ENCODE data around the gene APOL1.

The APOL1 gene

DNA sequence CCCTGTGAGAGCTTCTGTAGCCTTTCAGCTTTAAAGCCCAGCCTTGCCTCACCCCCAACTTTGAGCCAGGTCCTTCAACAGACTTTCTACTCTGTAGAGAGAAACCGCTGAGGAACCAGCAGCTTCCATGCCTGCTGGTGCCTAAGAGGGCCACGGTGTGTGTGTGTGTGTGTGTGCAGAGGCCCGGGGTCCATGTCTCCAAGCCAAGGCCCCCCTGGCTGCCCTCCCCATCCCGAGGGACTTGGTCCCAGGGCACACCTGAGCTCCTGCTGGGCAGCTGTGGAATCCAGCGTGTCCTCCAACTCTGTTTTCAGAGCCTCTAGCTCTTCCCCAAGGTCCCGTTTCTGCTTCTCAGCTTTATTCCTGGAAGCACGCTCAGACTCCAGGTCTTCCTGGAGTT is 42.3 kb downstream of the APOL1 start:
- no peak for DNase-seq

DNA sequence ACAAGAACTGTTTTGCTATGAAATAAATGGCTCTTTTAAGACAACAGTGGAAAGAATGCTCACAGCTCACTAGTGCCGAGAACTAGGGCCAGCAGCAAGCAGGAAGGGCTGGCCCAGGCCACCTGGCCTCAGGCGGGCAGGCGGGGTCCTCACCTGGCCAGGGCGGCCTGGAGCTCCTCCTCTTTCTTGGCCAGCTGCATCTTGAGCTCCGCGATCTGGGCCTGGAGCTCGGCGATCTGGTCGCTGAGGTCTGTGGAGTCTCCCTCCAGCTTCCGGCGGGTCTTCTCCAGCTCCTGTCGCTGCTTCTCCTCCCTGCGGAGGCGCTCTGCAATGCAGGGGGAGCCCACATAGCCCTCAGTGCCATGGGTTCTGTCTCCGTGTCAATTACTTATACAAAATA is 43.8 kb downstream of the APOL1 start:
- DNase-seq, result no peak

DNA sequence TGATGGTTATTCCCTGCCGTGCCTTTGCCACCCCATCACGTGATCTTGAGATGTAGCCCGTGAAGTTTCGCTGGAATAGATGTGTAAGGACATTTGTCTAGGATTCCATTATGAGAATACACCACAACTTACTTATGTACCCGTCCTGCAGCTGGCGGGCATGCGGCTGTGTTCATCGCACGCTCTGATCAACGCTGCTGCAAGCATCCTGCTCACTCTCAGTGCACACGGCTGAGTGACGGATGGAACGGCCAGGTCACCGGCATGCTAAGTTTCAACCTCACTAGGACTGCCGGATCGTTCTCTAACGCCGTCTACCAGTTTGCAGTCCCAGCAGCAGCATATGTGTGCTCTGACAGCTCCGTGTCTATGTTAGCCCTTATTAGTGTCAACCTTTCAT is 44.6 kb downstream of the APOL1 start:
- DNase-seq, result no peak

DNA sequence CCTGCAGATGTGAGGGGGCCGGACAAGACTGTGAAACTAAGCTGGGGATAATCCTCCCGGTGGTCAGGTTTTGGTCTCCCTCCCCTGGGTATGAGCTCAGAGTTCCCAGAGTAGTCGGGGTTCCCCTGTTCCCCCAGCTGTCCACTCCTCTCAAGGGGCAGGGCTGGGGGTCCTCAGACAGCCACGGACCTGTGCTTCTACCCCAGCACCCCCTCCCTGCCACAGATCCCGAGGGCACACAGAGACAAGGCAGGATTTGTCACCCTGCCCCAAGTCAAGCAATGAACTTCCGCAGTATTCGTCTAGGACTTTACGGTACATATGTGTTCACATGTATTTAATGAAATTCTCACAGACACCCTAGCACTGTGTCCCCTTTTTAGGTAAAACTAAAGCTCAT is 45.2 kb downstream of the APOL1 start:
- DNase-seq, result no peak

DNA sequence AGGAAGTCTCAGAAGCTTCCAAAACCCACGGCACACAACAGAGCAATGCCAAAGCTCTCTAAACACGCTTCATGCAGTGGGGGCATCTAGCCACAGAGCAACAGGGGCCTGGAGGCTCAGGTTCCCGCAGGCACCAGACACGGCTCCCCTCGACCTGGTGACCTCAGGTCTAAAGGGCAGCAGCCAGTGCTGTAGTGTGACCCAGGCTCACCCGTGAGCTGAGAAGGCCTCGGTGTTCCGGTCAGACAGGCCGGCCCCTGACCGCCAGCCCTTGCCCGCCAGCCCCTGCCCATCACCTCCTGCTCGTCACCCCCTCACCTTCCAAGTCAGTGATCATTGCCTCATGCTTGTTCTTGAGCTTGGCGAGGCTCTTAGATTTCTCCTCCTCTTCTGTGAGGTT is 45.7 kb downstream of the APOL1 start:
- DNase-seq, result no peak

DNA sequence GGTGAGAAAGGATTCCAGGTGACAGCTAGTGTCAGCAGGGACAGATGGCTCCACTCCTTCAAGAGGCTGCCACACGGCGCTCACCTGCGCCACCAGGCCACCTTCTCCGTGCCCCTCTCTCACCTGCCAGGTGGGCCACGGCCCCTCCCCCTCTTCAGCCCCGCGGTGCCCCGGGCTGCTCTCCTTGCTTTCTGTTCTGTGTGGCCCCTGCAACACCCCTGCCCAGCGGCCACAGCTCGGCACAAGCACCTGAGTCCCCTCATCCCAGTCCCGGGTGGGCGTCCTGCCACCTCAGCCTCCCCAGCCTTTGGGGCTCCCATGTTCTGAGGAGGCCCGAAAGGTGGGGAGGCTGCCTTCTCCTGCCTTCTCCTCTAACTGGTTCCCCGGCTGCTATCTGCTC is 46.4 kb downstream of the APOL1 start:
- no peak for DNase-seq

DNA sequence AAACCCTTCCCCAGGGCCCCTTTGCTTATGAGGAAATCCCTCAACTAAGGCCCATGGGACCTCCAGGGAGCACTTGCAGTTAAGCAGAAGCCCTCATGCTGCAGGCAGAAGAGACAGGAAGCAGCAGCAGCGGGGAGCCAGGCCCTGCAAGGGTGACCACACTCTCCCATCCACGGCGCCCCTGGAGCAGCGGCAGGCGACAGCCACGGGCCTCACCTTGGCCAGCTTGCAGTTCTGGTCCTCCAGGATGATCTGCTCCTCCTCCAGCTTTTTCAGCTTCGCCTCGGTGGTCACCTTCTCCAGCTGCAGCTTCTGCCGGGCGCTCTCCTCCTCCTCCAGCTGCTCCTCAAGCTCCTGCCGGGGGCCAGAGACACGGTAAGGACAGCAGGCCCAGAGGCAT is 47.0 kb downstream of the APOL1 start:
- no peak for DNase-seq

DNA sequence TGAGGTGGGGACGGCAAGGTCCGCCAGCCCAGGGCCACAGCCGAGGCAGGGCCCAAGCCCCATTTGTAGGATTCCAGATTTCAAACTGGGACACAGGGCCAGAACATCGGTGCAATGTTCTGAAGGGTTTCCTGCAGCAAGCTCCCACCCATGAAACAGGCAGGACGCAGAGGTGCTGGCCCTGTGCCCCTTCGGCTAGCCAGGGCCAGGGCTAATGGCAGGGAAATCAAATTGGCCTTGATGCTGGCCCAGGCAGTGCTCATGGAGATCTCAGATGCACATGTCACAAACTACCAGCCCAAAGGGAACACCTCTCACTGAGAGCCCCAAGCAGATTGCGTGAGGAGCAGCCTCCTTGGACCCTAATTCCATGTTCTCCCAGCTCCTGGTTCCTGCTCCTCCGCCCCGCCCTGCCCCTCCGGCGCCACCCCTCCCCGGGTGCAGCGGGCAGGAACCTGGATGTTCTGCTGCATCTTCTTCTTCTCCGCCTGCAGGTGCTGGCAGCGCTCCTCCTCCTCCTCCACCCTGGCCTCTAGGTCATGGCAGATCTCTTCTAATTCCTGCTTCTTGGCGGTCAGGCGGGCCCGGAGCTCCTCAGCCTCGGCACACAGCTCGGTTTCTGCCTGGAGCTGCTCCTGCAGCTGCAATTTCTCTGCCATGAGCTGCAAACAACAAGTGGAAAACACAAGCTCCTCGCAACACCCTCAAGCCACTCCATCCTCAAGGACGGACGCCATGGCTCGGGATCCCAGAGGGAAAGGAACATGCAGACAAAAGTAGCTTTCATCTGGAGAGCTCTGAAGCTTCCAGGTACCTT is 47.7 kb downstream of the APOL1 start:
- no peak for DNase-seq

DNA sequence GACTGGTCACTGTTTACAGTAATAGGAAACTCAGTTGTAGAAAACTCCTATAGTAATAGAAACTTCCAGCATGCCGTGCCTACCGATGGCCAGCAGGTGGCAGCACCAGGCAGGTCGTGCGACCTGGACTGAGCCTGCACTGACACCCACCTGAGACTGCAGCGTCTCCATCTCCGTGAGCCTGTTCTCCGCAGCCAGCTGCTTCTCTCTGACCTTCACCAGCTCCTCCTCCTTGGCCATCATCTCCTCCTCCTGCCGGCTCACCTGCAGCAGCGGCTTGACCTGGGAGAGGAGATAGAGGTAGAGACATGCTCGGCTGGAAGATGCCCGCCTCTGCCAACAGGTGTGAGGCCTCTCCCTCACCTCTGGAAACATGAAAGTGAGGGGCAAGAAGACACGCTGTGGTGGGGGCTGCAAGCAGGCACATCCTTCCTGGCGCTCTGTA is 48.5 kb downstream of the APOL1 start:
- DNase-seq, result peak; percentile 84

DNA sequence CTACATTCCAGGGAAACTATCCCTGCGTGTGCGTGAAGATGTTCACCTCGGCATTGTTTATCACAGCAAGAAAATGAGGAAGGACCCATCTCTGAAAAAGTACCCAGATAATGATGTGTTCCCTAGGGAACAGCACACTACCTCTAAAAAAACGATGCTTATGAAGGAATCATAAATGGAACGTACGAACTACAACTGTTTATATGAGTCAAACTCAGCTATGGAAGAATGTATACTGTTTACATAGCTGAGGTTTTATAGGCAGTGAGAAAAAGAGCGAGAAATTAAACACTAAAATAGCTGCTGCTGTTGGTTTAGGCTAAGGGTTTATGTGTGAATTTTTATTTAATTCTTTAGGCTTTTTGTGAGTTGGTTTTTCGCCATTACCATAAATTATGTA is 48.9 kb downstream of the APOL1 start:
- no peak for DNase-seq

DNA sequence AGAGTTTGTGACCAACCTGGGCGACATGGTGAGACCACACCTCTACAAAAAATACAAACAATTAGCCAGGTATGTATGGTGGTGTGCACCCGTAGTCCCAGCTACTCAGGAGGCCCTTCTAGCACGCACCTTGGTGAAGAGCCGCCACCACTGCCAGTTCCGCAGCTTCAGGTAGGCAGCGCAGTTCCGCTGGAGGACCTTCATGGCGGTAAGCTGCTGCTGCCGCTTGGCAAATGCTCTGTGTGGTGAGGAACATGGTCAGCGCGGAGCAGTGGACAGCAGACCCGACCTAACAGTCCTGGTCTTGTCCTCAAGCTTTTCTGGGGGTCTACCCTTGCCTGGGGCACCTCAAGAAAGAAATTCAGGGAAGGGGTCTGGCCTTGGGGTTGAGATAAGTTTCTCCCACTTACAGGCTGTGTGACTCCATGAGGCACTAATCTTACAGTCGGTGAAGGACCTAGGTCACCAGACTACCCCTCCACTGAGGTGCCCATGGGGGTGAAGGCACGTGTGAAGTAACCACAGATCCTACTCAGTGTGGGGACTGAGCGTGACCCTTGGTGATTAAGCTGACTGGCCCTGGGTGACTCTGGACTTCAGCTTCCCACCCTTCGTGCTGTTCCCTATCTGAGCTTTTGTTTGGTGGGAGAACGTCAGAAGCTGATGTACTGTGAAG is 49.6 kb downstream of the APOL1 start:
- no peak for DNase-seq

DNA sequence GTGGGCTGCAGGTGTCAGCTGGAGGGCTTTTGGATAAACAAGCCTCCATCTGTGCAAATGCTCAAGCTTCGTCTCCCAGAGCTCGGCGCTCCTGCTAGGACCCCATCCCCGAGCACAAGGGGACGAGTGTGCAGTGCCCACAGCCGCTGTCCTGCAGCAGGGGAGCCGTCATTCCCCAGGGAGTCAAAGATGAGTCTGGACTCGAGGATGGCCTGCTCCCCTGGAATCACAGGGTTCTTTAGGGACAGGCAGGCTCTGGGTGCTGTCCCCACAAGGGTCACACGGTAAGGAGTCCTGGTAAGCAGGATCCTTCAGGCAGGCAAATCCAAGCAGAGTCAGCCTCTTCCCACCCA is 50.2 kb downstream of the APOL1 start:
- no peak for DNase-seq

DNA sequence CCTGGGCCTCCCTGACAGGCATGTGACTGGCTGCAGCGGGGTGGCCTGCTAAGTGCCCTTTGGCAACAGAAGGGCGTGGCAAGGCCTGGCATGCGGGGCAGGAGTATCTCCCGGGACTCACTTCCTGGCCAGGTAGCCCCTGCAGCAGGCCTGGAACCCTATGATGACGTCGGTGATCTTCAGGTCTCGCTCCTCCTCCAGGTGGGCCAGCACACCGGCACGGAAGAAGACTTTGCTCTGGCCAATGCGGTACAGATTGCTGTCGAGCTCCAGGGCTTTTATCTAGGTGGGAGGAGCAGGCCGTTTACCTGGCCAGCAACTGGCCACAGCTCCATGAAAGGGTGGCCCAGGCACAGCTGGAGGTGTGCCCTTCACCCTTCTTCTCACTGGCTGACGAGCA is 50.9 kb downstream of the APOL1 start:
- no peak for DNase-seq

DNA sequence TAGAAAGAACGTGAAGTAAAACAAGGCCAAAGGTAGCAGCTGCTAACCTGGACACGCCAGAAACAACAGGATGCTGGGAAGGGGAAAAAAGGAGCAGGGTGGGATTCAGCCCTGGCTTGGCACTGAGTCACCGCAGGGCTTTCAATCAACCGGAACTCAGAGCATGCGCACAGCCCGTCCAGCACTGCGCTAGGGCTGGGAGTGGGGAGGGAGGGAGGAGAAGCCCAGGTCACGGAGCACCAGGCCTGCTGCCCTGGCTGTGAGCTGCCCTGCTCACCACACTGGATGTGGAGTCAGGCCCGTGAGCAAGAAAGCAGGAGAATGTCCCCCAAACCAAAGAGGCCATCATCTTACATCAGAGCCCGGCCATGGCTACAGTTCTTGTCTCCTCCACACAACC is 51.5 kb downstream of the APOL1 start:
- no peak for DNase-seq

DNA sequence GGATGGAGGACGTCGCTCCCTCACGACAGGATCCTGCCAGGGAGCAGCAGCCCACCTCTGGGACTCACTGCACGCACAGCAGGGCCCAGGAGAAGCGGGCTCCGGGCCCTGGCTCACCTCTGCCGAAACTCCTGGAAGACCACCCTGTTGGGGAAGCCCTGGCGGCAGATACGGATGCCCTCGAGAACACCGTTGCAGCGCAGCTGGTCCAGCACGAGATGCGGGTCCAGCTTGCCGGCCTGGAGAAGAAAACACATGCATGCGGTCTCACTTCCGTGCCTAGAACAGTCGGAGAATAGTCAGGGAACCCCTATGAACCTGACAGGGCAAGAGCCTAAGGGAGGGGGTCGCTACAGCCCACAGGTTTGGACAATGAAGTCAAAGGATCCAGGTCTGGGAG is 52.9 kb downstream of the APOL1 start:
- no peak for DNase-seq

DNA sequence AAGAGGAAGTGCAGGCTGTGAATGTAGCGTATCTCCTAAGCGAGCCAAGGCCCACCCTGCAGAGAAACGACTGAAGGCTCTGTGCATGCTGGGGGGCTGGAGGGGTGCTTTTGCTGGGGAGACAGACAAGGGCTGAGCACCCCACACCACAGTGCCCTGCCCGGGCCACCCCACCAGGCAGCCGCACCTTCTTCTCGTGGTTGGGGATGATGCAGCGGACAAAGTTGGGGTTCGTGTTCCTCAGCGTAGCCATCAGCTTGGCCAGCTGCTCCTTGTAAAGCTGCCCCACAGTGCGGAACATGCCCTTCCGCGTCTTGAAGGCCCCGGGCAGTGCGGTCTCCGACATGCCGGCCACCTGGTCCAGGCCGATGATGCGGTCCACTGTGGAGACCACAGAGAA is 53.3 kb downstream of the APOL1 start:
- no peak for DNase-seq

DNA sequence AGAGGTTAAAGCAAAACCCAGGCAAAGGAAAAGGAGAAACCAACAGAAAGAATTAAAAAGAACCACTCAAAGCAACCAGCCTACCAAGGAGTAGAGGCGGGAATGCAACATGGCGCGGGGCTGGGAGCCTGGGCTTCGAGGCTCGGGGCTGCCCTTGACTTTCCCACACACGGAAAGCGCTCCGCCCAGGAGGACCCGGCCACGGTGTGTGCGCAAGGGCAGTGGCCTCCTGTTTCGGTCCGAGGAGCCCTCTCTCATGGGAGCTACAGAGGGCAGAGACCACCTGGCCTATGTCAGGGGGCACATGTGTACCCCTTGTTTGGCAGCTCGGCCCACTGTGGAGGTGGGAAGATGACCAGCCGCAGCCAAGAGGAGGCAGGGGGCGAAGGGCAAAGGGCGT is 55.9 kb downstream of the APOL1 start:
- DNase-seq, result no peak

DNA sequence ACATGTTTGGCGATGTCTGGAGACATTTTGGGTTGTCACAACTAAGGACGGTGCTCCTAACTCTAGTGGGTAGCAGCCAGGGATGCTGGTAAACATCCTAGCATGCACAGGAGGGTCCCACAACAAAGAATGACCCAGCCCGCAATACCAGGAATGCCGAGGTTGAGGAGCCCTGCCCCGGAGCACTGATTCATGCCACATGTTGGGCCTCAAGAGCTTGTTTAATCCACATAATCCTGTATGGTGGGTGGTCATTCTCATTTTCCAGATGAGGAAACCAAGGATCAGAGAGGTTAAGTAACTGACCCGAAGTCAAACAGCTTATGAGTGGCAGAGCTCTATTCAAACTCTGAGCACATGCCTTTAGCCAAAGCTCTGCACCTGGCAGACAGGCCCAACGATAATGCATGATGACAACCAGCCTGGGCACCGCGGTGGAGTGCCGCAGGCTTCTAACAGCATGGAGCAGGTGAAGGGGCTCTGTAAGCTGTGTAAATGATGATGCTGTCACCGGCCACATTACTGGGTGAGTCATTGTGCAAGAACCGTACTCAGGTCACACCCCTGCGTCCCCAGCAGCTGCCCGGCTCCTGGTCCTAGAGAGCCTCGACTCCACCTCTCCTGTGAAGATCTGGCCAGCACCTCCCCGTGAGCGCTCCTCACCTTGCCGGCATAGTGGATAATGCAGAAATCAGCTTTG is 58.6 kb downstream of the APOL1 start:
- DNase-seq, result no peak

DNA sequence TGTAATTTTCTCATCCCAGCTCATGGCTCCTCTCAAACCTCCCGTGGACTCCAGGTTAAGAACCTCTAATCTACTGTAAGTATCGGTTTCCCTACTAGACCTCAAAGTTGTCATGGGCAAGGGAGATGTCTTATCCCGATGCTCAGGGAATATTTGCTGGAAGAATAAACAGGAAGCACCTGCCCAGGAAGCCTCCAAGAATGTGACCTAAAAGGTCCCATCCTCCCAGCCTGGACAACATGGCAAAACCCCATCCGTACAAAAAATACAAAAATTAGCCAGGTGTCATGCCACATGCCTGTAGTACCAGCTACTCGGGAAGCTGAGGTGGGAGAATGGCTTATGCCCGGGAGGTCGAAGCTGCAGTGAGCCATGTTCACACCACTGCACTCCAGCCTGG is 62.4 kb downstream of the APOL1 start:
- no peak for DNase-seq

DNA sequence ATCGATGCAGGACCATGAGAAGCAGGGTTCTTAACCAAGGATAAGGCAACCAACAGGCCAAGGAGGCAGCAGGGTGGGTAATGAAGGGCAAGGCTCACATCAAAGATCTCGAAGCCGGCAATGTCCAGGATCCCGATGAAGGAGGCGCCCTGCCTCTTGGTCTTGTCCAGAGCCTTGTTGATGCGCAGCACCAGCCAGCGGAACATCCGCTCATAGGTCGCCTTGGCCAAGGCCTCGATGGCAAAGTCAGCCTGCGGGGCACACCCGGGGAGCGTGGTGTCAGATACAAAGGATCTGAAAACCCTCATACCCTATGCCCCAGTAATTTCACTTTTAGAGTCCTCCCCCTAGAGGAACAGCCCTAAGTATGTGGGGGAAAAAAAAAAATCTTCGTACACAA is 63.5 kb downstream of the APOL1 start:
- no peak for DNase-seq

Data from CD4-positive, alpha-beta T cell treated with Interleukin-21 for 1 hour (primary cell).